Stimulated activated CD4-positive, alpha-beta T cell treated with anti-CD3 and anti-CD28 coated beads, Interleukin-15, amount 100 ng/mL, for 48 hours (primary cell): ENCODE data around the gene PKDCC.

ENCODE experiments used
- DNase-seq, 2 donors: peaks; one replicate each; pipeline ENCODE4 v3.0.0-alpha.2; 2020; ENCODE audit warnings: low read depth in 2 of 2

The PKDCC gene

DNA sequence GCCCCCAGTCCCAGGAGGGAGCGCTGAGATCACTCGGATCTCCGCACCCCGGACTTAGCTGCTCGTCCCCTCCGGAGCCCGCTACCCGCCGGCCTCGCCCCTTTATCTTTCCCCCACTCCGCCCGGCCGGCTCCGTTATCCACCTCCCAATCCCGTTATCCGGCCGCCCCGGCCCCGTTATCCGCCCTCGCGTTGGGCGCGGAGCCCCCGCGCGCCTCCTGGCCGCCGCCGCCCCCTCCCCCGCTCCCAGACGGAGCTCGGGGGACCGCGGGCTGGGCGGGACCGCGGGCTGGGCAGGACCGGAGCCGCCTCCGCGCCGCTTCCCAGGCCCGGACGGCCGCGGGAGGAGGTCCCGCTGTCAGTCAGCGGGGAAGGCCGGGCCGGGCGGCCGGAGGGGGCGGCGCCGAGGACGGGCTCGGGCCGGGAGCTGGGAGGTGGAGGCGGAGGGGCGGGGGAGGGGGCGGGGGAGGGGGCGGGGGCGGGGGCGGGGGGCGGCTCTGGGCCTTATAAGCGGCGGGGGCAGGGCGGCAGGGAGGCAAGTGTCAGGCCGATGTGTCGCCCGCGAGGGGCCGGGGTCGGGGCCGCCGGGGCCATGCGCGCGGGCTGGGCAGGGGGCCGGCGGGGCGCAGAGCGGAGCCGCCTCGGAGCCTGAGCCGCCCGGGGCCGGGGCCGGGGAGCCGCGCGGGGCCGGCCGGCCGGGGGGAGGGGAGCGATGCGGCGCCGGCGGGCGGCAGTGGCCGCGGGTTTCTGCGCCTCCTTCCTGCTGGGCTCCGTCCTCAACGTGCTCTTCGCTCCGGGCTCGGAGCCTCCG lies at the start of gene PKDCC:
TSS of gene PKDCC (plus strand) at position 534 of the 811 bp plus-strand sequence. CDS start at position 713, 179 bp downstream.
- no peak for DNase-seq

GRCh38 chr2:41998186-41999127 lies 49.4 kb upstream of the PKDCC start:
- no peak for DNase-seq

DNA sequence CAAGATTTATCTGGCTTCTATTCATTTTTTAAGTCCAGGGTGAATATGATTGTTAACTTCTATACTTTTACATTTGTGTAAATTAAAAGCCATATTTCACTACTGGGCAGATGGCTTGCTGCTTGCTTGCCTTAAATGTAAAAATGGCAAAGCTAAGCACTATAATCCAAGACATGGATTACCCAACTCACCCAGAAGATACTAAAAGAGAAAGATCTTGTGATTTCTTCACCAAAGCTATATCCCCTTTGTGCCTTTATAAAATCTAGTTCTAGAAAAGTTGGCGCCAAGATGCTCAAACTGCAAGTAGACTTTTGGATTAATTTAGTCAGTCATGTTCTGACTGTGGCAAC lies 48.7 kb upstream of the PKDCC start:
- no peak for DNase-seq

- no peak for DNase-seq
These were observed 48.1 kb upstream of the PKDCC start for GRCh38 chr2:41999592-42000281.

DNA sequence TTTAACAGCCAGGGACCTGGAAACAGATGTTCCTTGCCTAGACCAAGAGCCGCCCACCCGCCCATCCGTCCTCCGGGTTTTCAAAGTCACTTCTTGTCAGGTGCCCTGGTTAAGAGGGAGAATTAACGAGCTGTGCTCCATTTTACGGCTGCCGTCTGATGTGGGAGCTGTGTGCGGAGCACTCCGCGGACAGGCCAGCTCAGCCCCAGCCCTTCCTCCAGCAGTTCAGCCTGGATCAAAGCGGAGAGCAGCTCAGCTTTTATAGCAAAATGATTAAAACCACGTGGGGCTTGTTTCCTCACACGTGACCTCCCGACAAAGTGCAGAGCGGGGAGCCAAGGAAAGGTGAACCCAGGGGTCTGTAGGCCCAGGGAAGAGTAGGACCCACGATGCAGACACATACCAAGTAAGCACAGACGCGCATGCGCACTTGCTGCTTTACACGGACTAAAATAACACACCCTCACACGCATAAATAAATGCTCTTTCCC lies 46.1 kb upstream of the PKDCC start:
- no peak for DNase-seq

DNA sequence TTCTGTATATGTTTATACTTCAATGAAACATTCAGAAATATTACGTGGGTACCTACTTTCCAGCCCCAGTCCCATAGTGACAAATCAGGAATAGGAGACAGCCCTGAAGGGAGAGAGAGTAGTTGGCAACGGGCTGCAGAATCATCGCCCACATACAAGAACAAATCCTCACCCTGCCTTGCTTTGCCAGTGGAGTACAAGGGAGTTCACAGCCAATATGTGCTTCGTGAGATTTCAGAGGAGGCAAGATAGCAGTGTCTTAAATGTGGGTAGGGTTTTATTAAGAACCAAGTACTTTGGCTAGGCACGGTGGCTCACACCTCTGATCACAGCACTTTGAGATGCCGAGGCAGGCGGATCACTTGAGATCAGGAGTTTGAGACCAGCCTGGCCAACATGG lies 40.3 kb upstream of the PKDCC start:
- no peak for DNase-seq

- no peak for DNase-seq
These were observed 39.4 kb upstream of the PKDCC start for GRCh38 chr2:42008241-42008921.

GRCh38 chr2:42009657-42010580 lies 37.9 kb upstream of the PKDCC start:
- DNase-seq: no peak

DNA sequence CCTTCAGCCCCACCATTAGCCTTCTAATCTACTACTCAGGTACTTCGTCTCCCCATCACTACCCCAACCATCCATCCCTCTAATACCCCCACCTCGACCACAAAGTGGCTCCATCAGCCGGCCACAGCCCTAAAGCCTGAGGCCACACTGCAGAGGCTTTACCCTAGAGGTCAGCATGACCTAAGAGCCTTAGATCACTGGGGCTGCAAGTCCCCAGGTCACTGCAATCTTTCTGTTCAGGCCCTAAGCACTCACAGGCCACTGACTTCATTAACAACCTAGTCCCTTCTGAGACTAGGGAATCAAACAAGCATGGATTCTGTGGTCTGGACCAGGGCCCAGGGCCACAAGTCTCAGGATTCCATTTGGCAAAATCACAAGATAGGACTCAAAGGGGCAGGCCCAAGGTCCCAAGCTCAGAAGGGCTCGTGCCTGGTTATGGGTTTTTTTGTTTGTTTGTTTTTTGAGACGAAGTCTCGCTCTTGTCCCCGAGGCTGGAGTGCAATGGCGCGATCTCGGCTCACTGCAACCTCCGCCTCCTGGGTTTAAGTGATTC lies 37.0 kb upstream of the PKDCC start:
- DNase-seq: no peak

- no peak for DNase-seq
These were observed 35.7 kb upstream of the PKDCC start for GRCh38 chr2:42012137-42012536.

DNA sequence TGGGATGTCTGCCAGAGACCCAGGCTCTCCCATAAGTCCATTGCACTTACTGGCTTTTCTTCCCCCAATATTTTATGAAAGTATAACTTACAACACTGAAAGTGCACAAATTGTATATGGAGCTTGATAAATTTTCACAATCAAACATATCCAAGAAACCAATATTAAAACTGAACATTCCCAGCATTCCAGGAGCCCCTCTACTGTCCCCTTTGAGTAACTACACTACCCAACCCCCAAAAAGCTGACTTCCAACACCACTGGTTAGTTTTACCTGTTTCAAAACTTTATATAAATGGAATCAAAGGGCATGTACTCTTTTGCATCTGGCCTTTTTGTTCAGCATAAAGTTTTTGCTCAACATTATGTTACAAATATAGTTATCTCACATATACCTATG lies 35.2 kb upstream of the PKDCC start:
- DNase-seq: no peak

DNA sequence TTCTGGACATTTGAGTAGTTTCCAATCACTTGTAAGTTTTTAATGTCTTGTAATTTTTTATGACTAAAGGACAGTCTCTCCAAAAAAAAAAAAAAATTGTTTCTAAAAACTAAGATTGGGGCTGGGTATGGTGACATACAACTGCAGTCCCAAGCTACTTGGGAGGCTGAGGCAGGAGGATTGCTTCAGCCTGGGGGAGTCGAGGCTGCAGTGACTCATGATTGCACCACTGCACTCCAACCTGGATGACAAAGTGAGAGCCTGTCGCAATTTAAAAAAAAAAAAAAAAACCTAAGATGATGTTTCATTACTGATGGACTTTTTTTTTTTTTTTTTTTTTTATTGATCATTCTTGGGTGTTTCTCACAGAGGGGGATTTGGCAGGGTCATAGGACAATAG lies 34.4 kb upstream of the PKDCC start:
- DNase-seq: no peak

GRCh38 chr2:42021464-42021863 lies 26.4 kb upstream of the PKDCC start:
- no peak for DNase-seq

DNA sequence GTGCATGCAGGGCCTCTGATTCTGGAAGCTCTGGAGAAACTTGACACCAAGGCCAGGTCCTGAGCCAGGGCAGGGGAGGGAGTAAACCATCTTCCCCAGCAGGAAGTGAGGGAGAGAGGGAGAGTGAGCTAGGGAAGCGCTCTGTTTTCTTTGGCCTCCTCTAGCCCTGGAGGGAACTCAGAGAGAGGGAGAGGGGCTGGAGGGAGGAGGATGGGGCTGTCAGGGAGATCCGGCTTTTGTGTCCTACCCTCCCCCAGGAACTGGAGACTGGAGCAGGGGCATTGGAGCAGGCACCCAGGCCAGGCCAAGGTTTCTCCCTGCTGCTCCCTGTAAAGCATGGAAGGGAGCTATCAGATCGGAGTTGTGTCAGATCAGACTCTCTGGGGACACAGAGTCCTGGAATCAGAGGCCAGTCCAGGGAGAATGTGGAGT lies 22.7 kb upstream of the PKDCC start:
- no peak for DNase-seq

GRCh38 chr2:42026272-42026671 lies 21.5 kb upstream of the PKDCC start:
- DNase-seq: no peak

DNA sequence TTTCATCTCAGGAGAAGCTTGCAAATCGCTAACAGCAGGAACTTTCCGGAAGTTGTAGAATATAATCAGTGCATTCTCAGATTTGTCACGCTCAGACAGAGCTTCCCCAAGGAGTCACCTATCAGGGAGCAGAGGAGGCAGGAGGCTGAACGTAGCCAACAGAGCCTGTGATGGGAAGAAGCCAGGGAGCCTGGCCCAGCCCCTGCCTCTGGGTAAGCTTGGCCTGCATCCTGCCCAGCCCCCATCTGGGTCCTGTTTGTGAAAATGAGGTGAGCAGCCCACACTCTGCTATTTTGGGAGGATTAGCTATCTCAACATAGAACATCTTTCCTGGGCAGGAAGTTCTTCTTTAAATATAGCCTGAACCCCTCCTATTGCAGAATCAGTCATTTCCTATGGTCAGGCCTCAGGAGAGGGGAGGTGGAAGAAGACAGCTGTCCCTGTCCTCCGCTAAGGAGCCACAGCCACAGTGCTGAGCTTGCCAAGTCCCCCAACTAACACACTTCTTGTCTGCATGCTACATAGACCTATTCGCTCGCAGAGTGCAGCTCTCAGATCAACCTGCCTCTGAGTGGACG lies 19.2 kb upstream of the PKDCC start:
- DNase-seq: no peak

- DNase-seq: no peak
These were observed 18.6 kb upstream of the PKDCC start for GRCh38 chr2:42029171-42029570.

DNA sequence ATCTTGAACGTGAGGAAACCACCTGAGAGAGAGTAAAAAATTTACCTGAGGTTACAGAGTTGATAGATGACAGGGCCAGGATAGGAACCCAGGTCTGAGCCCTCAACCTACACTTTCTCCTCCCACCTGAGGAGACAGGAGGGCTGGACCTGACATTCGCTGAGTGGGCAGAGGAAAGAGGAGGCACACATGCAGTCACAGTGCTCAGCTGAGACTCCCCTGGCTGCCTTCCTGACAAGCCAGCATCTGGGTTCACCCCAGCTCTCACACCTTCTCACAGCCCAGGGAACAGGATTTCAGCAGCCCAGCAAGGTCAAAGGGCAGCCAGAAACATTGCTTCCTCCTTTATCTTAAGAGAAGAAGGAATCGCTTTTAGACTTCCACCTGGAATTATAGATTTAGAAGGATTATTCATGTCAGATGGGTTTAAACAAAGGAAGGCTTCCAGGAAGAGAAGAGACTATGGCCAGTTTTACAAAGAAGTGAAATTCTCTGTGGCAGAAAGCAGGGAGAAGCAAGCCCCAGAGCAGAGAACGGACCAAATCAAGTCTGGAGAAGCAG lies 18.1 kb upstream of the PKDCC start:
- no peak for DNase-seq

- no peak for DNase-seq
These were observed 17.5 kb upstream of the PKDCC start for GRCh38 chr2:42030200-42030759.
